ENCODE results near the gene C2orf72. TPM values are rescaled to one million over a fixed set of nuclear protein-coding genes. Genes with fewer than 3 reads are reported as not detected.

C2orf72 gene
- total and polyA plus RNA-seq, 2 of the 13 experiments (the other 11 are each of a cell fraction or from before 2014, with no cell fraction given): 147 to 203 TPM

- TF ChIP-seq, protein P1, sequence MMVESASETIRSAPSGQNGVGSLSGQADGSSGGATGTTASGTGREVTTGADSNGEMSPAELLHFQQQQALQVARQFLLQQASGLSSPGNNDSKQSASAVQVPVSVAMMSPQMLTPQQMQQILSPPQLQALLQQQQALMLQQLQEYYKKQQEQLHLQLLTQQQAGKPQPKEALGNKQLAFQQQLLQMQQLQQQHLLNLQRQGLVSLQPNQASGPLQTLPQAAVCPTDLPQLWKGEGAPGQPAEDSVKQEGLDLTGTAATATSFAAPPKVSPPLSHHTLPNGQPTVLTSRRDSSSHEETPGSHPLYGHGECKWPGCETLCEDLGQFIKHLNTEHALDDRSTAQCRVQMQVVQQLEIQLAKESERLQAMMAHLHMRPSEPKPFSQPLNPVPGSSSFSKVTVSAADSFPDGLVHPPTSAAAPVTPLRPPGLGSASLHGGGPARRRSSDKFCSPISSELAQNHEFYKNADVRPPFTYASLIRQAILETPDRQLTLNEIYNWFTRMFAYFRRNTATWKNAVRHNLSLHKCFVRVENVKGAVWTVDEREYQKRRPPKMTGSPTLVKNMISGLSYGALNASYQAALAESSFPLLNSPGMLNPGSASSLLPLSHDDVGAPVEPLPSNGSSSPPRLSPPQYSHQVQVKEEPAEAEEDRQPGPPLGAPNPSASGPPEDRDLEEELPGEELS (CRISPR knock-in tag; IDR thresholded peaks at IDR 0.05): peak; percentile 69; the same call in 1 of the 2 replicates
- no peak for TF ChIP-seq ZNF318 (CRISPR knock-in tag; IDR thresholded peaks at IDR 0.05)
- no peak; a peak in 1 of 4 replicates for TF ChIP-seq NR2F1 (CRISPR knock-in tag; IDR thresholded peaks at IDR 0.05)
- no peak for TF ChIP-seq POLR2AphosphoS5 (IDR thresholded peaks at IDR 0.05; ENCODE audit: low read depth, low read length)
- TF ChIP-seq PAX8 (CRISPR knock-in tag; IDR thresholded peaks at IDR 0.05; ENCODE audit: borderline replicate concordance): 0 out of 2 replicates have a peak, but pooled peaks have one; percentile 71
- TF ChIP-seq, protein P2, sequence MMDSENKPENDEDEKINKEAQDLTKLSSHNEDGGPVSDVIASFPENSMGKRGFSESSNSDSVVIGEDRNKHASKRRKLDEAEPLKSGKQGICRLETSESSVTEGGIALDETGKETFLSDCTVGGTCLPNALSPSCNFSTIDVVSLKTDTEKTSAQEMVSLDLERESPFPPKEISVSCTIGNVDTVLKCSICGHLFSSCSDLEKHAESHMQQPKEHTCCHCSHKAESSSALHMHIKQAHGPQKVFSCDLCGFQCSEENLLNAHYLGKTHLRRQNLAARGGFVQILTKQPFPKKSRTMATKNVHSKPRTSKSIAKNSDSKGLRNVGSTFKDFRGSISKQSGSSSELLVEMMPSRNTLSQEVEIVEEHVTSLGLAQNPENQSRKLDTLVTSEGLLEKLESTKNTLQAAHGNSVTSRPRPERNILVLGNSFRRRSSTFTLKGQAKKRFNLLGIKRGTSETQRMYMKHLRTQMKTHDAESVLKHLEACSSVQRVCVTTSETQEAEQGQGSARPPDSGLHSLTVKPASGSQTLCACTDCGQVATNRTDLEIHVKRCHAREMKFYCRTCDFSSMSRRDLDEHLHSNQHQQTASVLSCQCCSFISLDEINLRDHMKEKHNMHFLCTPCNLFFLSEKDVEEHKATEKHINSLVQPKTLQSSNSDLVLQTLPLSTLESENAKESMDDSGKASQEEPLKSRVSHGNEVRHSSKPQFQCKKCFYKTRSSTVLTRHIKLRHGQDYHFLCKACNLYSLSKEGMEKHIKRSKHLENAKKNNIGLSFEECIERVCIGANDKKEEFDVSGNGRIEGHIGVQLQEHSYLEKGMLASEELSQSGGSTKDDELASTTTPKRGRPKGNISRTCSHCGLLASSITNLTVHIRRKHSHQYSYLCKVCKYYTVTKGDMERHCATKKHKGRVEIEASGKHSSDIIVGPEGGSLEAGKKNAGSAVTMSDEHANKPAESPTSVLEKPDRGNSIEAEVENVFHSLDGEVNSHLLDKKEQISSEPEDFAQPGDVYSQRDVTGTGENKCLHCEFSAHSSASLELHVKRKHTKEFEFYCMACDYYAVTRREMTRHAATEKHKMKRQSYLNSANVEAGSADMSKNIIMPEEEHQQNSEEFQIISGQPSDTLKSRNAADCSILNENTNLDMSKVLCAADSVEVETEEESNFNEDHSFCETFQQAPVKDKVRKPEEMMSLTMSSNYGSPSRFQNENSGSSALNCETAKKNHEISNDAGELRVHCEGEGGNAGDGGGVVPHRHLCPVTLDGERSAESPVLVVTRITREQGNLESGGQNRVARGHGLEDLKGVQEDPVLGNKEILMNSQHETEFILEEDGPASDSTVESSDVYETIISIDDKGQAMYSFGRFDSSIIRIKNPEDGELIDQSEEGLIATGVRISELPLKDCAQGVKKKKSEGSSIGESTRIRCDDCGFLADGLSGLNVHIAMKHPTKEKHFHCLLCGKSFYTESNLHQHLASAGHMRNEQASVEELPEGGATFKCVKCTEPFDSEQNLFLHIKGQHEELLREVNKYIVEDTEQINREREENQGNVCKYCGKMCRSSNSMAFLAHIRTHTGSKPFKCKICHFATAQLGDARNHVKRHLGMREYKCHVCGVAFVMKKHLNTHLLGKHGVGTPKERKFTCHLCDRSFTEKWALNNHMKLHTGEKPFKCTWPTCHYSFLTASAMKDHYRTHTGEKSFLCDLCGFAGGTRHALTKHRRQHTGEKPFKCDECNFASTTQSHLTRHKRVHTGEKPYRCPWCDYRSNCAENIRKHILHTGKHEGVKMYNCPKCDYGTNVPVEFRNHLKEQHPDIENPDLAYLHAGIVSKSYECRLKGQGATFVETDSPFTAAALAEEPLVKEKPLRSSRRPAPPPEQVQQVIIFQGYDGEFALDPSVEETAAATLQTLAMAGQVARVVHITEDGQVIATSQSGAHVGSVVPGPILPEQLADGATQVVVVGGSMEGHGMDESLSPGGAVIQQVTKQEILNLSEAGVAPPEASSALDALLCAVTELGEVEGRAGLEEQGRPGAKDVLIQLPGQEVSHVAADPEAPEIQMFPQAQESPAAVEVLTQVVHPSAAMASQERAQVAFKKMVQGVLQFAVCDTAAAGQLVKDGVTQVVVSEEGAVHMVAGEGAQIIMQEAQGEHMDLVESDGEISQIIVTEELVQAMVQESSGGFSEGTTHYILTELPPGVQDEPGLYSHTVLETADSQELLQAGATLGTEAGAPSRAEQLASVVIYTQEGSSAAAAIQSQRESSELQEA (CRISPR knock-in tag; IDR thresholded peaks at IDR 0.05; ENCODE audit: not compliant biosample characterization): no peak
- no peak for TF ChIP-seq PCBP1 (IDR thresholded peaks at IDR 0.05; ENCODE audit: borderline replicate concordance, low read depth, low read length)
Measured at GRCh38 chr2:231033147-231034132, 3.9 kb upstream of the C2orf72 start (continued).

Measured in HepG2 (cell line).